OCI-LY3 (cell line): ENCODE results near the gene DMAC2.
A peak's percentile ranks its signal among the peaks of the same experiment; 100 is the strongest.

Source experiments
- H2AFZ ChIP-seq: fragments of 200-600, 300-600 bp; shearing (Covaris generic); 2 replicates; pipeline ENCODE4 v1.6.0; 2014; ENCODE audit warnings: antibody characterized with exemption, low read depth, low read length
- H3K27ac ChIP-seq: fragments of 200-600, 300-600 bp; sonication (generic); 2 replicates; pipeline ENCODE4 v1.5.1; 2014; ENCODE audit warnings: mild to moderate bottlenecking, low read length, moderate library complexity, mixed read lengths
- H3K27me3 ChIP-seq: fragments of 200-600, 300-600 bp; sonication (generic); 2 replicates; pipeline ENCODE4 v1.6.1; 2014; ENCODE audit warnings: low read depth, low read length, mixed read lengths
- H3K36me3 ChIP-seq: fragments of 200-600, 300-600 bp; sonication (generic); replicated peaks from 2 replicates; pipeline ENCODE3; 2014; ENCODE audit warnings: low read depth, low read length, mixed read lengths
- H3K4me1 ChIP-seq: fragments of 300-600, 200-600 bp; sonication (generic); 2 replicates; pipeline ENCODE4 v1.6.1; 2014; ENCODE audit warnings: low read length, mixed read lengths
- H3K4me2 ChIP-seq: fragments of 200-600, 300-600 bp; sonication (generic); 2 replicates; pipeline ENCODE4 v1.6.1; 2014; ENCODE audit warnings: low read length, mixed read lengths
- H3K4me3 ChIP-seq: fragments of 300-600, 200-600 bp; sonication (generic); 2 replicates; pipeline ENCODE4 v1.5.1; 2014; ENCODE audit warnings: antibody characterized with exemption, mild to moderate bottlenecking, low read length, moderate library complexity
- H3K79me2 ChIP-seq: fragments of 300-600, 200-600 bp; shearing (Covaris generic); 2 replicates; pipeline ENCODE4 v1.6.1; 2014; ENCODE audit warnings: mild to moderate bottlenecking, low read length, mixed read lengths
- H3K9ac ChIP-seq: fragments of 300-600, 200-600 bp; shearing (Covaris generic); 2 replicates; pipeline ENCODE4 v1.6.0; 2014; ENCODE audit warnings: mild to moderate bottlenecking, low read length, moderate library complexity
- H3K9me3 ChIP-seq: fragments of 200-600, 300-600 bp; shearing (Covaris generic); 2 replicates; pipeline ENCODE4 v1.6.1; 2014; ENCODE audit warnings: low read length, mixed read lengths; ENCODE audit not compliant: insufficient read depth
- H4K20me1 ChIP-seq: fragments of 200-600, 300-600 bp; sonication (generic); 2 replicates; pipeline ENCODE4 v1.6.1; 2016; ENCODE audit warnings: low read length, mixed read lengths; ENCODE audit not compliant: insufficient read depth
- EZH2phosphoT487 ChIP-seq: fragments of 200-600 bp; shearing (Covaris generic); IDR thresholded peaks from 2 replicates; pipeline ENCODE4 v1.6.1; 2018; ENCODE audit warnings: antibody characterized with exemption, mixed run types, low read depth
- TF ChIP-seq, protein P1 (sequence below): fragments of 200-600, 300-600 bp; sonication (generic); IDR thresholded peaks from 2 replicates; pipeline ENCODE4 v1.5.1; 2014; ENCODE audit warnings: antibody characterized with exemption, low read length, low read depth

The DMAC2 gene

DNA sequence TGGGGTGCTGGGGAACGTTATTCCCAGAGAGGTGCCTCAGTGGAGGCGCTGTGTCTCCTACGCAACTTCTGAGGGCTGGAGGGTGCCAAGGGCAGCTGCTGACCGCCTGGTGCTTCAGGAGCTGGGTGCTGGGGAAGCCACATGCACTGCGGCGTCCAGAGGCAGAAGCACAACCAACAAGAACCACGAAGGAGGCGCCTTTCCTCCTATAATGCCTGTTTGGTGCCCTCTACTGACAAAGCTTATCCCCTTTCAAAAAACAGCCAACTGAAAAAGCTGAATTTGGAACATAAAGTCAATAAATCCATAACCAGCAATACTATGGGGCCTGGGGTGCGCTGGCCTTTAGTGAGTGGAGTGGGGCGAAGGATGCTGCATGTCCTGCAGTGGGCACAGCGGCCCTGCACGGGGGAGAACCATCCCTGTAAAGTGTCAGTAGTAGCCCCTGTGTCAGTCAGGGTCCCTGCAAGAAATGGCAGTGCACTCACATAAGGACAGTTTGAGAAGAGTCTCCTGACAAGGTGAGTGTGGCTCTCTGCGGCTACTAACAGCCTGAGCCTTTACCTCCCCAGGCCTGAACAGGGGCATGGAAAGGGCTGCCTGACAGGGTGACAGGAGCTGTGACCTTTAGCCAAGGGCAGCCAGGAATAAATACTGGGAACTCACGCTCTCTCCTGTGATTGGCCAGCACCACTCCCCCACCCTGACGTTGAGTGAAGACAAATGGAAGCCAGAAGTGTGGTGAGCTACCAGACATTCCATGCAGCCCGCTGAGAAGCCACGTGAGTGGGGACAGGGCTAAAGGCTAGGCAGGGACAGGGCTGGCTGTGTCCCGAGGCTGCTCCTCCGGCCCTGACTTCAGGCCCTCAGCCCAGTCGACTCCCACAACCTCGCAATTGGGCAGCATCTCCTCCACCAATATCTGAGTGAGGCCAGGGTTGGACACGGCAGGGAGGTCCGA is 8.0 kb downstream of the DMAC2 start:
- Histone ChIP-seq H4K20me1 (no peaks in the 10 kb centered on the region), H3K27me3 (no peaks in the 10 kb centered on the region), H3K4me1 (no peaks in the 10 kb centered on the region), H3K4me3 (no peak overlapping the region), H3K36me3 (peaks cover 30% of the 10 kb centered on the region), H3K27ac (no peak overlapping the region), H2AFZ (no peak overlapping the region), H3K9me3 (no peaks in the 10 kb centered on the region), H3K9ac (no peak overlapping the region), H3K4me2 (no peak overlapping the region), H3K79me2 (no peaks in the 10 kb centered on the region)
- TF ChIP-seq, protein P1, sequence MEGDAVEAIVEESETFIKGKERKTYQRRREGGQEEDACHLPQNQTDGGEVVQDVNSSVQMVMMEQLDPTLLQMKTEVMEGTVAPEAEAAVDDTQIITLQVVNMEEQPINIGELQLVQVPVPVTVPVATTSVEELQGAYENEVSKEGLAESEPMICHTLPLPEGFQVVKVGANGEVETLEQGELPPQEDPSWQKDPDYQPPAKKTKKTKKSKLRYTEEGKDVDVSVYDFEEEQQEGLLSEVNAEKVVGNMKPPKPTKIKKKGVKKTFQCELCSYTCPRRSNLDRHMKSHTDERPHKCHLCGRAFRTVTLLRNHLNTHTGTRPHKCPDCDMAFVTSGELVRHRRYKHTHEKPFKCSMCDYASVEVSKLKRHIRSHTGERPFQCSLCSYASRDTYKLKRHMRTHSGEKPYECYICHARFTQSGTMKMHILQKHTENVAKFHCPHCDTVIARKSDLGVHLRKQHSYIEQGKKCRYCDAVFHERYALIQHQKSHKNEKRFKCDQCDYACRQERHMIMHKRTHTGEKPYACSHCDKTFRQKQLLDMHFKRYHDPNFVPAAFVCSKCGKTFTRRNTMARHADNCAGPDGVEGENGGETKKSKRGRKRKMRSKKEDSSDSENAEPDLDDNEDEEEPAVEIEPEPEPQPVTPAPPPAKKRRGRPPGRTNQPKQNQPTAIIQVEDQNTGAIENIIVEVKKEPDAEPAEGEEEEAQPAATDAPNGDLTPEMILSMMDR = peak; percentile 28; the same call in 1 of the 2 replicates
- no peak for TF ChIP-seq EZH2phosphoT487

DNA sequence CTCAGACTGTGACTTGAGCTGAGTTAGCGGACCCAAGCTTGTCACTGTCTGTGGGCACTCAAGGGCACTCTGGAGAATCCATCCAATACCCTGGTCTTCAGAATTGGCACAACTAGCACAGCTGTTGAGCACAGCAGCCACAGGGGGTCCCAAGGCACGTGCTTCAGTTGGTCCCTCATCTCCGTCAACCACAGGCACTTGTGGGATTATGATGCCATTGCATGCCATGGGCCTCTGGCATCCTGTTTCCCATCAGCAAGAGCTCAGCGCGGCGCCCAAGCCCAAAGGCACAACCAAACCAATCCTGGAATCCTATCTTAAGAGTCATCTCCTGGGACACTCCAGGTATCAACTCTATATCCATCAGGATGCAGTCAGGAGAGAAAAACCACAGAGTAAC is 8.8 kb downstream of the DMAC2 start:
- TF ChIP-seq, protein P1 = no peak
- no peak for TF ChIP-seq EZH2phosphoT487
- Histone ChIP-seq H3K27me3 (no peaks in the 10 kb centered on the region), H2AFZ (no peak overlapping the region), H3K9me3 (no peaks in the 10 kb centered on the region), H3K36me3 (peaks cover 23% of the 10 kb centered on the region), H4K20me1 (no peaks in the 10 kb centered on the region), H3K27ac (no peak overlapping the region), H3K4me2 (no peak overlapping the region), H3K4me3 (no peak overlapping the region), H3K9ac (no peak overlapping the region), H3K4me1 (no peaks in the 10 kb centered on the region), H3K79me2 (no peaks in the 10 kb centered on the region)

DNA sequence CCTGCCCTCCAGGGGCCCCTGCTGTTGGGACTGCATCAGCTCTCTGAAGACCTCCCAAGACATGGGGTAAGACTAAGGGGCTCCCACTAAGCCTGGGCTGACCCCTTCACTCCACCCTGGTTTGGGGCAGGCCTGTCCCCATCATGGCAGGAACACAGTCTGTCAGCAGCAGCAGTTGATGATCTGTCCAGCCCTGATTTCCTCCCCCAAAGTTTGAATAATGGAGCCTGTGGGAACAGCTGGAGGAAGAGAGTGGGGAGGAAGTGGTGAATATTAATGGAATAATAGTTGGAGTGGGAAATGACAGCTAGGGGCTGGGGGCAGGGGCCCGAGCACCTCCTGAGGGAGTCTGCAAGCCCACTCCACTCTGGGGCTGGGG is 11.2 kb downstream of the DMAC2 start:
- H3K27ac ChIP-seq = no peak overlapping the region
- no peaks in the 10 kb centered on the region for H3K27me3 ChIP-seq
- H4K20me1 ChIP-seq = no peaks in the 10 kb centered on the region
- H3K4me3 ChIP-seq = no peak overlapping the region
- no peak overlapping the region for H2AFZ ChIP-seq
- no peak for TF ChIP-seq EZH2phosphoT487
- TF ChIP-seq, protein P1 = no peak
- no peaks in the 10 kb centered on the region for H3K9me3 ChIP-seq
- H3K36me3 ChIP-seq = peaks cover 23% of the 10 kb centered on the region
- no peaks in the 10 kb centered on the region for H3K4me1 ChIP-seq
- no peaks in the 10 kb centered on the region for H3K79me2 ChIP-seq
- H3K4me2 ChIP-seq = no peak overlapping the region
- no peak overlapping the region for H3K9ac ChIP-seq

GRCh38 chr19:41427647-41428480 is 11.8 kb downstream of the DMAC2 start:
- Histone ChIP-seq H3K4me3 (no peak overlapping the region), H3K27ac (no peak overlapping the region), H3K36me3 (peaks cover 17% of the 10 kb centered on the region), H3K4me2 (no peak overlapping the region), H3K27me3 (no peaks in the 10 kb centered on the region), H3K79me2 (no peaks in the 10 kb centered on the region), H2AFZ (no peak overlapping the region), H3K4me1 (no peaks in the 10 kb centered on the region), H3K9ac (no peak overlapping the region), H4K20me1 (no peaks in the 10 kb centered on the region), H3K9me3 (no peaks in the 10 kb centered on the region)
- no peak for TF ChIP-seq EZH2phosphoT487
- TF ChIP-seq, protein P1 = no peak
